ENCODE measurements around the gene KDM8.
A peak's percentile ranks its signal among the peaks of the same experiment; 100 is the strongest.

DNA sequence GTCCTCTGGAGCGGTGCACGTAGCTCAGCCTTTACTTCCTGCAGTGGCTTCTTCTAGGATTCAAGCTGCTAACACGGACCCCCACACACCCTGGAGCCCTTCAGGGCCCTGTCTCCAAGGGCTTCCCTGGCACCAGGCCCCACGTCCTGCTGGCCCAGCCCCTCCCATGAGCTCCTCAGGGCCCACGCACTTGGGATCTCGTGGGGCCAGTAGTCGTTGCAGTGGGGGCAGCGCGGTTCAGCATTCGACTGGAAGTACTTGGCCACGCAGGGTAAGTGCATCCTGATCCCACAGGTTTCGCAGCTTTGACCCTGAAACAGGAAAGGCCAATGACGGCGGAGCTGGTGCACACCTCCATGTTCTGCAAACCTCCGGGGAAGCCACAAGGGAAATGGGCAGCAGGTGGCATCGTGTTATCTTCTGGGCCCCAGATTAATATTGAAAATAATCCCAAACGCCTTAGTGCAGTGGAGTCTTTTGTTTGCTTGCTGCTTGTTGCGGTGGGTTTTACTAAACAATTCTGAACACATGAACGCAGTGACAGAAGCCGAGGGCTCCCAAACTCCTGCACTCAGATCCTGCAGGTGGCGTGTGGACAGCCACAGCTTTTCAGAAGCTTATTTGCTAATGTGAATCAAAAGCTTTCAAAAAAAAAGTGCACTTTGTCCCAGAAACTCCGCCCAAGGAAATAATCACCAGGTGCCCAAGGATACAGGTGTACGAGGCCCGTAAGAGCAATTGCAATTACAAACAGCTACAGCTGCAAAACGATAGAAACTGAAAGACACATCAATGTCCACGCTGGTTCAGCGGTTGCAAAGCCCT, 22.4 kb downstream of the KDM8 start:
- TF ChIP-seq, protein P1, sequence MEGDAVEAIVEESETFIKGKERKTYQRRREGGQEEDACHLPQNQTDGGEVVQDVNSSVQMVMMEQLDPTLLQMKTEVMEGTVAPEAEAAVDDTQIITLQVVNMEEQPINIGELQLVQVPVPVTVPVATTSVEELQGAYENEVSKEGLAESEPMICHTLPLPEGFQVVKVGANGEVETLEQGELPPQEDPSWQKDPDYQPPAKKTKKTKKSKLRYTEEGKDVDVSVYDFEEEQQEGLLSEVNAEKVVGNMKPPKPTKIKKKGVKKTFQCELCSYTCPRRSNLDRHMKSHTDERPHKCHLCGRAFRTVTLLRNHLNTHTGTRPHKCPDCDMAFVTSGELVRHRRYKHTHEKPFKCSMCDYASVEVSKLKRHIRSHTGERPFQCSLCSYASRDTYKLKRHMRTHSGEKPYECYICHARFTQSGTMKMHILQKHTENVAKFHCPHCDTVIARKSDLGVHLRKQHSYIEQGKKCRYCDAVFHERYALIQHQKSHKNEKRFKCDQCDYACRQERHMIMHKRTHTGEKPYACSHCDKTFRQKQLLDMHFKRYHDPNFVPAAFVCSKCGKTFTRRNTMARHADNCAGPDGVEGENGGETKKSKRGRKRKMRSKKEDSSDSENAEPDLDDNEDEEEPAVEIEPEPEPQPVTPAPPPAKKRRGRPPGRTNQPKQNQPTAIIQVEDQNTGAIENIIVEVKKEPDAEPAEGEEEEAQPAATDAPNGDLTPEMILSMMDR (IDR thresholded peaks at IDR 0.05), result peak in 3 of 5 experiments; percentile 34 to 59 (median 45)
- TF ChIP-seq POLR2AphosphoS5 (IDR thresholded peaks at IDR 0.05), result peak in 1 of 3 donors; percentile 37
- peak; percentile 17 for TF ChIP-seq POLR2A (IDR thresholded peaks at IDR 0.05)

Data from transverse colon (tissue), 4 donors.